Gastroesophageal sphincter (tissue), 3 donors: ENCODE results near the gene RBM14.

Source experiments
- CTCF ChIP-seq, 4 experiments: fragments of 200-600 bp in 2 of 4; fragments of 450-650 bp in 2 of 4; sonication (generic) in 1 of 4; IDR thresholded peaks; one replicate each; pipeline ENCODE4 v1.5.1; 2017 to 2019; ENCODE audit warnings: antibody characterized with exemption in 4 of 4, mild to moderate bottlenecking in 2 of 4, moderate library complexity in 2 of 4
- EP300 ChIP-seq: sonication (generic); formaldehyde crosslinking; IDR thresholded peaks from one replicate; pipeline ENCODE4 v1.6.1; 2017; ENCODE audit warnings: antibody characterized with exemption, mild to moderate bottlenecking
- POLR2AphosphoS5 ChIP-seq: sonication (generic); formaldehyde crosslinking; IDR thresholded peaks from one replicate; pipeline ENCODE4 v1.6.1; 2017; ENCODE audit warnings: antibody characterized with exemption

- no peak for TF ChIP-seq CTCF (IDR thresholded peaks at IDR 0.05)
- TF ChIP-seq POLR2AphosphoS5 = no peak
- no peak for TF ChIP-seq EP300
Observed at GRCh38 chr11:66643745-66644437, 27.5 kb downstream of the RBM14 start.
